GM23248 (cell line): ENCODE results near the gene ADISSP. TPM values are rescaled to one million over a fixed set of nuclear protein-coding genes. Genes with fewer than 3 reads are reported as not detected.

Experiments
- DNase-seq: peaks from one replicate; pipeline ENCODE4 v3.0.0-alpha.2; 2015
- H2AFZ ChIP-seq: fragments of 200-600 bp; sonication (generic); 2 replicates; pipeline ENCODE4 v1.6.1; 2016; ENCODE audit warnings: antibody characterized with exemption
- H3F3A ChIP-seq: fragments of 200-600 bp; sonication (generic); 2 replicates; pipeline ENCODE4 v1.6.1; 2016; ENCODE audit warnings: mild to moderate bottlenecking, antibody characterized with exemption, mixed run types; ENCODE audit not compliant: insufficient read depth
- H3K27ac ChIP-seq: fragments of 200-600 bp; sonication (generic); 2 replicates; pipeline ENCODE4 v1.5.1; 2016; ENCODE audit warnings: mild to moderate bottlenecking
- H3K27me3 ChIP-seq: fragments of 200-600 bp; sonication (generic); replicated peaks from 2 replicates; pipeline ENCODE4 v1.6.1; 2016; ENCODE audit warnings: mild to moderate bottlenecking; ENCODE audit not compliant: insufficient read depth
- H3K36me3 ChIP-seq: fragments of 200-600 bp; sonication (generic); 2 replicates; pipeline ENCODE4 v1.6.1; 2016; ENCODE audit warnings: low read depth, mild to moderate bottlenecking
- H3K4me1 ChIP-seq: fragments of 200-600 bp; sonication (generic); 2 replicates; pipeline ENCODE4 v1.6.1; 2016; ENCODE audit warnings: mild to moderate bottlenecking; ENCODE audit not compliant: insufficient read depth
- H3K4me2 ChIP-seq: fragments of 200-600 bp; sonication (generic); one replicate; pipeline ENCODE4 v1.6.1; 2016; ENCODE audit warnings: mild to moderate bottlenecking; ENCODE audit not compliant: unreplicated experiment
- H3K4me3 ChIP-seq: fragments of 200-600 bp; sonication (generic); 2 replicates; pipeline ENCODE4 v1.5.1; 2016; ENCODE audit warnings: mild to moderate bottlenecking
- H3K79me2 ChIP-seq: fragments of 200-600 bp; sonication (generic); 2 replicates; pipeline ENCODE4 v1.6.1; 2016; ENCODE audit warnings: mild to moderate bottlenecking; ENCODE audit not compliant: insufficient read depth
- H3K9ac ChIP-seq: fragments of 200-600 bp; sonication (generic); 2 replicates; pipeline ENCODE4 v1.6.1; 2016; ENCODE audit warnings: mild to moderate bottlenecking
- H3K9me2 ChIP-seq: fragments of 200-600 bp; sonication (generic); 2 replicates; pipeline ENCODE4 v1.6.1; 2016; ENCODE audit warnings: mixed run types, mild to moderate bottlenecking, moderate library complexity; ENCODE audit not compliant: insufficient read depth
- H3K9me3 ChIP-seq: fragments of 200-600 bp; sonication (generic); one replicate; pipeline ENCODE4 v1.6.1; 2017; ENCODE audit warnings: low read depth
- H4K20me1 ChIP-seq: fragments of 200-600 bp; sonication (generic); 2 replicates; pipeline ENCODE4 v1.6.0; 2016; ENCODE audit not compliant: insufficient read depth
- EZH2 ChIP-seq: fragments of 200-600 bp; sonication (generic); IDR thresholded peaks from 2 replicates; pipeline ENCODE4 v1.6.1; 2018; ENCODE audit warnings: antibody characterized with exemption, mild to moderate bottlenecking; ENCODE audit not compliant: insufficient read depth, poor library complexity, severe bottlenecking
- EZH2phosphoT487 ChIP-seq: fragments of 200-600 bp; sonication (generic); IDR thresholded peaks from 2 replicates; pipeline ENCODE4 v1.6.1; 2018; ENCODE audit warnings: antibody characterized with exemption, moderate library complexity, mild to moderate bottlenecking, low read depth; ENCODE audit not compliant: insufficient read depth
- WGBS, 2 experiments: methylation state at CpG; one replicate each; pipeline ENCODE4 v1.1.6; 2015 to 2017; ENCODE audit warnings: low lambda C conversion rate in 2 of 2, low coverage in 1 of 2; ENCODE audit errors: missing lambda C conversion rate in 2 of 2; 5-methylcytosine and 5-hydroxymethylcytosine counted together
- in situ Hi-C: fragments of 300-500 bp; cut with MboI; formaldehyde crosslinking; loops from 2 replicates; pipeline ENCODE4 v1.15.0; 2020
- polyA plus RNA-seq: library from polyadenylated mRNA; unstranded; fragments of >200 nt; fragmentation: Nextera tagmentation; extraction: Ambion mirVana; gene quantifications from 2 replicates; pipeline ENCODE4 v1.2.1, GENCODE V29; 2016
- total RNA-seq: library from RNA; depleted of rRNA; stranded (reverse); fragments of >200 nt; shearing (Covaris generic); gene quantifications from 2 replicates; pipeline ENCODE4 v1.2.3, GENCODE V29; 2014

ADISSP gene
- total and polyA plus RNA-seq, 2 experiments from 2014 or later = 44.9 to 65.4 TPM

GRCh38 chr20:3800256-3800877 is 32.8 kb upstream of the ADISSP start:
- TF ChIP-seq EZH2phosphoT487 (no peak), EZH2 (no peak)
- 89 to 91% methylated on average over 18 of the region's 18 CpGs for WGBS, 2 experiments
- no peak for DNase-seq
- Histone ChIP-seq H3K9me2 (no peaks in the 10 kb centered on the region), H3K4me2 (no peak overlapping the region), H3K27me3 (no peaks in the 10 kb centered on the region), H3K9ac (no peak overlapping the region), H3K27ac (no peak overlapping the region), H3K9me3 (no peaks in the 10 kb centered on the region), H3F3A (peaks cover 4% of the 10 kb centered on the region), H3K4me1 (peaks cover 16% of the 10 kb centered on the region; the same call in 1 of the 2 replicates), H3K4me3 (no peak overlapping the region), H3K36me3 (no peaks in the 10 kb centered on the region; the same call in 1 of the 2 replicates), H3K79me2 (peaks cover 41% of the 10 kb centered on the region), H4K20me1 (no peaks in the 10 kb centered on the region), H2AFZ (no peak overlapping the region)
- in situ Hi-C loops = no loop called here

- Histone ChIP-seq H3K79me2 (peaks cover 41% of the 10 kb centered on the region), H3K4me3 (no peak overlapping the region), H3K9me3 (no peaks in the 10 kb centered on the region), H3K27me3 (no peaks in the 10 kb centered on the region), H3K4me2 (no peak overlapping the region), H3F3A (no peaks in the 10 kb centered on the region), H4K20me1 (no peaks in the 10 kb centered on the region), H3K27ac (no peak overlapping the region), H2AFZ (no peak overlapping the region), H3K4me1 (0 out of 2 replicates have a peak, but pooled peaks cover 12% of the 10 kb centered on the region), H3K36me3 (no peaks in the 10 kb centered on the region; the same call in 1 of the 2 replicates), H3K9ac (peak overlapping the region; percentile 94; the same call in 1 of the 2 replicates), H3K9me2 (no peaks in the 10 kb centered on the region)
- in situ Hi-C loops = no loop called here
- DNase-seq = no peak
- TF ChIP-seq EZH2 = no peak
- 92 to 93% methylated on average over 3 of the region's 3 CpGs for WGBS, 2 experiments
Measured at GRCh38 chr20:3798908-3799248, 31.3 kb upstream of the ADISSP start.

- no peak overlapping the region for H3K27ac ChIP-seq
- WGBS, 2 experiments = 68 to 79% methylated on average over 5 of the region's 5 CpGs
- no peaks in the 10 kb centered on the region for H3K27me3 ChIP-seq
- no peaks in the 10 kb centered on the region for H3F3A ChIP-seq
- H3K4me1 ChIP-seq = 0 out of 2 replicates have a peak, but pooled peaks cover 12% of the 10 kb centered on the region
- peak overlapping the region; percentile 94; the same call in 1 of the 2 replicates for H3K9ac ChIP-seq
- TF ChIP-seq EZH2phosphoT487 = no peak
- TF ChIP-seq EZH2 = no peak
- no peaks in the 10 kb centered on the region for H4K20me1 ChIP-seq
- H3K4me2 ChIP-seq = peak overlapping the region; percentile 75
- peak overlapping the region; percentile 85 for H3K4me3 ChIP-seq
- no peaks in the 10 kb centered on the region; the same call in 1 of the 2 replicates for H3K36me3 ChIP-seq
- peaks cover 41% of the 10 kb centered on the region for H3K79me2 ChIP-seq
- H3K9me3 ChIP-seq = no peaks in the 10 kb centered on the region
- no peak overlapping the region for H2AFZ ChIP-seq
- DNase-seq = no peak
- no peaks in the 10 kb centered on the region for H3K9me2 ChIP-seq
- in situ Hi-C loops = no loop called here
Measured at GRCh38 chr20:3798373-3798768, 30.8 kb upstream of the ADISSP start.

GRCh38 chr20:3797592-3798372 is 30.2 kb upstream of the ADISSP start:
- no peak overlapping the region for H2AFZ ChIP-seq
- H3K4me3 ChIP-seq = peak overlapping the region; percentile 85
- DNase-seq = no peak
- peak overlapping the region; percentile 94 for H3K9ac ChIP-seq
- no peaks in the 10 kb centered on the region; the same call in 1 of the 2 replicates for H3K36me3 ChIP-seq
- no peak overlapping the region for H3K27ac ChIP-seq
- H3F3A ChIP-seq = no peaks in the 10 kb centered on the region
- 55 to 56% methylated on average over 15 to 19 of the region's 19 CpGs for WGBS, 2 experiments
- in situ Hi-C loops = no loop called here
- TF ChIP-seq EZH2phosphoT487 = no peak
- TF ChIP-seq EZH2 = no peak
- H3K27me3 ChIP-seq = no peaks in the 10 kb centered on the region
- peak overlapping the region; percentile 75 for H3K4me2 ChIP-seq
- H3K9me3 ChIP-seq = no peaks in the 10 kb centered on the region
- no peaks in the 10 kb centered on the region for H3K9me2 ChIP-seq
- no peaks in the 10 kb centered on the region for H4K20me1 ChIP-seq
- H3K4me1 ChIP-seq = 0 out of 2 replicates have a peak, but pooled peaks cover 12% of the 10 kb centered on the region
- H3K79me2 ChIP-seq = peaks cover 41% of the 10 kb centered on the region
